GM20431 (cell line): ENCODE measurements around the gene CXCR6.

Experiments used
- in situ Hi-C: fragments of 300-500 bp; cut with MseI, MboI; formaldehyde crosslinking; loops from one replicate; pipeline ENCODE4 v1.15.0; 2020; ENCODE audit warnings: low sequenced_read_pairs; ENCODE audit not compliant: unreplicated experiment

The CXCR6 gene

DNA sequence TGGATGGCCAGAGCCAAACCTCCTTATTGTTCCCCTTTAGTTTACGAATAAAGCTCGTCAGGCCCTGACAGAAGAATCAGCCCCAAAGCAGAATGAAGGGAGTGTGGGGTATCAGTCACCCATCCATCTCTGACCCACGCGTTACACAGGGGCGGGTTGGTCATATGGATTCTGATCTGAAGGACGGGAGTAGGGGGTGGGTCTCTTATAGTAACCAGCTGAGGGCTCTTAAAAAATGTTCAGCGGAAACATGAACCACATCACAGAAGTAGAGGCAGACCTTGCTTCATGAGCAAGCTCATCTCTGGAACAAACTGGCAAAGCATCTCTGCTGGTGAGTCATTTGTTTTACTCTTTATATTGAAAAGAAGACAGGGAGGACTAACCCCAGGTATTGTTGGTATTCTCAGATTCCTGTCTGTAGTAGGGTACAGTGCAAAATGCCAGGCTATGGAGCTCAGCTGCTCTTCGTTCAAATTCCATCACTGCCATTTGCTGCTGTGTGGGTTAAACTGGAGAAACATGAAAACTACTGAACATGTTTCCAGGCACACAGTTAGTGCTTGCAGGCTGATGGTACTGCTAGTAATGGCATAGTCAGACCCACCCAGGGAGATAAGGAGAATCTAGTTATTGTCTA is at the start of gene CXCR6:
Gene CXCR6, plus strand, starts transcription at position 258 of the 640 bp plus-strand sequence. CDS start 3,018 bp downstream, outside the sequence.
- in situ Hi-C loops: loop anchor here (10.0 to 25.0 kb wide), 3 partner anchors 269 to 431 kb away; partner anchors contain the start of gene CCR1

- in situ Hi-C loops: no loop called here
Measured at GRCh38 chr3:45894015-45894414, 49.2 kb upstream of the CXCR6 start.

GRCh38 chr3:45895686-45896468 is 47.4 kb upstream of the CXCR6 start:
- in situ Hi-C loops: no loop called here

DNA sequence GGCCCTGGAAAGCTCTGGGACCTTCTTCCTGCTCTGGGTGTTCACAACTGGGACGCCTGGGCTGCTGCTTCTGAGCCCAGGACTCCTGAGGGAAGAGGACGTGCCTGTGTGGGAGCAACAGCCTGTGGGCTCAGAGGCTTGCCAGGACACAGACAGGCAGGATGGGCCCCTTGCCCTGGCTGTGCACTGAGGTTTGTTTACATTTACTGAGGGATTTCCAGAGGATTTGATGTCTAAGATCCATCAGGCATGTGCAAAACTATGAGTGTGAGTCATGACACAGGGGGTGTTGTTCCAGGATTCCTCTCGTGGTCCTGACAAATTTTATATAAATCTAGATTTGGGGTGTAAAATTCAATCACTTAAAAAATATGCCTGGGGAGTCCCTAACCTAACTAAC is 46.3 kb upstream of the CXCR6 start:
- in situ Hi-C loops: no loop called here

DNA sequence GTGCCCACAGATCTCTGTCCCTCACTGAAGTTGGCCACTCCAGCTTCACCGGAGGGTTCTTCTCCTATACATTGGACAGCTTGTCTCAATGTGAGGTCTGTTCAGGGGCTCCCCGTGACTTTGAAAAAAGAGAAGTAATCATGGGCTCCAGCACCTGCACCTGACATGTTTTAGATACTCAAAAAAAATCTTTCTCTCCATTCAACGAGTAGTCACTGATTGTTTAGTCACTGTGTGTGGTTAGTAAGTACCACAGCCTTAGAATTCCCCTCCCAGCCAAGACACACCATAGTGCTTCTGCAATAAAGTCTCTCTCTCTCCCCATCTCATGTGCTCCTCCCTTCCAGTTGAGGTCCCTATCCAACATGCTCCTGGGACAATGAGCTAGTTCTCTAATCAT is 38.3 kb upstream of the CXCR6 start:
- in situ Hi-C loops: no loop called here

- in situ Hi-C loops: no loop called here
Measured at GRCh38 chr3:45905755-45906154, 37.5 kb upstream of the CXCR6 start.

GRCh38 chr3:45906681-45907407 is 36.4 kb upstream of the CXCR6 start:
- in situ Hi-C loops: no loop called here

DNA sequence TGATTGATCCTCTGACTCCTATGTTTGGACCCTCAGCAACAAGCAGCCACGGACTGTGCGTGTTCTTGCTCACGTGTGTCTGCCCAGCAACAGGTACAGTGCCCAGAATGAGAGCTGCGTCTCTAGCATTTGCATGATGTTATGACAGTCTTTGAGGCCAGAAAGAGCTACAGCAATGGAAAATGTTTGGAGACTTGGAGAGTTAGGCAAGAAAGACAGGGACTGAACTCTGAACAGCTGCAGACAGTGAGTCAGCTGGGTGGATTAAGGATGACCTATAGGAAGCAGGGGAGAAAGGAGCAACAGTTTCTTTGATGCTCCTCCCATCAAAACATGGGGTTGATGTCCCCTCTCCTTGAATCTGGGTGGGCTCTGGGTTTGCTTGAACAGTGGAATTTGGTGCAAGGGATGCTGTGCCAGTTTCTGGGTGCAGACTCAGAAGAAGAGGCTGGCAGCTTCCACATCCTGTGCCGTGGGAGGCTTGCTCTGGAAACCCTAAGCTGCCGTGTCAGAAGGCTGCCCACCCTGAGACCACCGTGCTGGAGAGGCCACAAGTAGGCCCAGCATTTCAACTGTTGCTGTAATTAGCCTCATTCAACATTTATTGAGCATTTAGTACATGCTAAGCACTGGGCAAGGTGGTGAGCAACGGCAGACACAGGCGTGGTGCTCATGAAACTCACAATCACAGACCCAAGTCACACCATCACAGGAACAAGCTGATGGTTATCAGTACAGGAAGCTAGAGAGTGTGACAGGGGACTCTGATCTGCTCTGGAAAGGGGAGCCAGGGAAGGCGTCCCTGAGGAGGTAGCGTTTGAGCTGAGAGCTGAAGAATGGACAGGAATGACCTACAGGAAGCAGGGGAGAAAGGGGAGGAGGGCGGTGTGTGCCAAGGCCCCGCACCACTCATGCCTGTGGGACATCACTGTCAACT is 35.2 kb upstream of the CXCR6 start:
- in situ Hi-C loops: no loop called here

DNA sequence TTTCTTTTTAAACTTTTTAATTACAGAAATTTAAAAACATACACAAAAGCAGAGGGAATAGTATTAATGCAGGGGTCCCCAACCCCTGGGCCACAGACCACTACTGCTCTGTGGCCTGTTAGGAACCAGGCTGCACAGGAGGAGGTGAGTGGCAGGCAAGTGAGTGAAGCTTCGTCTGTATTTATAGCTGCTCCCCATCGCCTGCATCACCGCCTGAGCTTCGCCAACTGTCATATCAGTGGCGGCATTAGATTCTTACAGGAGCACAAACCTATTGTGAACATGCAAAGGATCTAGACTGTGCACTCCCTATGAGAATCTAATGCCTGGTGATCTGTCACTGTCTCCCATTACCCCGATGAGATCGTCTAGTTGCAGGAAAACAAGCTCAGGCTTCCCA is 34.5 kb upstream of the CXCR6 start:
- in situ Hi-C loops: no loop called here

GRCh38 chr3:45909542-45909941 is 33.7 kb upstream of the CXCR6 start:
- in situ Hi-C loops: no loop called here

DNA sequence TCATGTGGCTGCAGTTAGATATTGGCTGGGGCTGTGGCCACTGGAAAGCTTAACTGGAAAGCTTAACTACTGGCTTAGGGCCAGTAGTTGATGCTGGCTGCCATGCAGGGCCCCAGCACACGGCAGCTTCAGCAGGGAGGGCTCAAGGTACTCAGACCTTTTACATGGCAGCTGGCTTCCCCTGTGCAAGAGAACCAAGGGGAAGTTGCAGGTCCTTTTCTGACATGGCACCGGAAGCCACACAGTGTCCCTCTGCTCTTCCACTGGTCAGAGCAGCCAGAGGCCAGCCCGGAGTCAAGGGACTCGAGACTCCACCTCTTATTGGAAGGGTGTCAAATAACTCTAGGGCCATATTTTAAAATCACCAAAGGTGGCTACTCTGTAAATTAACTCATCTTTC is 32.4 kb upstream of the CXCR6 start:
- in situ Hi-C loops: no loop called here

- in situ Hi-C loops: no loop called here
Measured at GRCh38 chr3:45911511-45912226, 31.6 kb upstream of the CXCR6 start.

- in situ Hi-C loops: no loop called here
Measured at GRCh38 chr3:45912435-45912834, 30.8 kb upstream of the CXCR6 start.

DNA sequence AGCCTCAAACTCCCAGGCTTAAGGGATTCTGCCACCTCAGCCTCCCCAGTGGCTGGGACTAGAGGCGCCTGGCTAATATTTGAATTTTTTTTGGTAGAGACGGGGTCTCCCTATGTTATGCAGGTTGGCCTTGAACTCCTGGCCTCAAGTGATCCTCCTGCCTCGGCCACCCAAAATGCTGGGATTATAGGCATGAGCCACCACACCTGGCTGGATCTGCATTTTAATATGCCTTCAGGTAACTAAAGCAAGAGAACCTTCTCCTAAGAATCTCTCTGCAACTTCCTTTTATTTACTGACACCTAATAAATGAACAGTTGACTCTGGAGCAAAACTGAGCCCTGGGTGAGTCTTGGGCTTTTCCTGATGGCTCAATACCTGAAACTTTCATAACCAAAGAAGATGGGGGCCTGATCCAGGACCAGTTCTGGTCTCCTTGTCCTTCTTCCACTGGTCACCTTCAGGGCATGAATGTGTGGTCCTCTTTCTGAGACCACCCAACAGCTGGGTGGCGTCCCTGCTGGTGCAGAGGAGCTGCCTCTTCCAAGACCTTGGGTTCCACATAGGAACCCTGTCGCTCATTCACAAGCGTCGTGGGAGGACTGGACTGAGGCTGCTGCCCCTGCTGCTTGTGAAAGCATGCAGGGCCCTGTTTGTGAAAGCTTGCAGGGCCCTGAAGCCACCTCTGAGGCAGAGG is 28.8 kb upstream of the CXCR6 start:
- in situ Hi-C loops: no loop called here

GRCh38 chr3:45915059-45915439 is 28.2 kb upstream of the CXCR6 start:
- in situ Hi-C loops: no loop called here

GRCh38 chr3:45915518-45916231 is 27.6 kb upstream of the CXCR6 start:
- in situ Hi-C loops: no loop called here

DNA sequence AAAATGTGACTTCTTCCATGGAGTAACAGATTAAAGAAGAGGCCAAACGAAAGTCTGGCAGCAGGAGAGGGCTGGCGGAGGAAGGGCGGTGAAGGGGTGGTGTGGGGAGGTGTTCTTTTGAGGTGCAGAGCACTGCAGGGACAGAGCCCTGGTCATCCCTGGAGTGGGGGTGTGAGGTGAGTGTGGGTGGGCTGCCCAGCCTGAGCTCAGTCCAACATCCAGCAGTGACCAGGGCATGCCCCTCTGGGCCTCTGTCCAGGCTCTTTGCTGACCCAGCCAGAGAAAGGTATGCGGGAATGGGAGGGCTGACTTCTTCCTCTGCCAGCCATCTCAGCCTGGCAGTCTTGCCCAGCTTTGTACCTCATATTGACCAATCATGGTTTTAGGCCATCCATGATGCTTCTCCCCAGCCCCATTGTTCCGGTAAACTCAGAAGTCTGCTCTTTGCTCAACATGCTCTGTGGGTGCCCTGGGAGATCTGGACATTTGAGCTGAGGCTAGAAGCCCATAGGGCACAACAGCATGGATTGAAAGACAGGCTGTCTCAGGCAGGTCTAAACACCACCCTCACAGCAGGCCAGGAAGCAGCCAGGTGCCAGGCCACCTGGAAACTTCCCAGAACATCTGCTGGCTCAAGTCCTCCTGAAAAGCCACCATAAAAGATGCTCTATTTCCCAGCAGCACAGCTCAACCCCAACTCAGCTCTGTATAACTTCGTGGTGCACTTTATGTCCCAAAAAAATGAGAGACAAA is 25.9 kb upstream of the CXCR6 start:
- in situ Hi-C loops: no loop called here
